Endothelial cell of hepatic sinusoid (primary cell): ENCODE measurements around the gene CYTH1.

Experiments used
- in situ Hi-C: cut with HindIII; loops from 2 replicates; pipeline ENCODE4 v1.10.0; 2017; ENCODE audit warnings: low sequenced_read_pairs

Gene CYTH1

GRCh38 chr17:78634154-78634553 lies 147.9 kb downstream of the CYTH1 start:
- in situ Hi-C loops = loop anchor here (5.0 kb wide), 2 partner anchors 48 to 67 kb away; no protein-coding TSS in a partner anchor

GRCh38 chr17:78629436-78629995 lies 152.6 kb downstream of the CYTH1 start:
- in situ Hi-C loops = no loop called here

GRCh38 chr17:78628547-78629435 lies 153.3 kb downstream of the CYTH1 start:
- in situ Hi-C loops = no loop called here

- in situ Hi-C loops = no loop called here
Measured at GRCh38 chr17:78624324-78625151, 157.5 kb downstream of the CYTH1 start.
